Eye (tissue), 1 donor: Measurements from ENCODE around the gene STRIP1.
A peak's percentile ranks its signal among the peaks of the same experiment; 100 is the strongest.
"Not testable (repeated sequence)": the region's sequence is repeated elsewhere in the genome, so short reads cannot be mapped to it uniquely, and the experiment has no call there.

Experiments used
- DNase-seq: peaks from one replicate; pipeline ENCODE4 v3.0.0-alpha.2; 2015

STRIP1 gene

DNA sequence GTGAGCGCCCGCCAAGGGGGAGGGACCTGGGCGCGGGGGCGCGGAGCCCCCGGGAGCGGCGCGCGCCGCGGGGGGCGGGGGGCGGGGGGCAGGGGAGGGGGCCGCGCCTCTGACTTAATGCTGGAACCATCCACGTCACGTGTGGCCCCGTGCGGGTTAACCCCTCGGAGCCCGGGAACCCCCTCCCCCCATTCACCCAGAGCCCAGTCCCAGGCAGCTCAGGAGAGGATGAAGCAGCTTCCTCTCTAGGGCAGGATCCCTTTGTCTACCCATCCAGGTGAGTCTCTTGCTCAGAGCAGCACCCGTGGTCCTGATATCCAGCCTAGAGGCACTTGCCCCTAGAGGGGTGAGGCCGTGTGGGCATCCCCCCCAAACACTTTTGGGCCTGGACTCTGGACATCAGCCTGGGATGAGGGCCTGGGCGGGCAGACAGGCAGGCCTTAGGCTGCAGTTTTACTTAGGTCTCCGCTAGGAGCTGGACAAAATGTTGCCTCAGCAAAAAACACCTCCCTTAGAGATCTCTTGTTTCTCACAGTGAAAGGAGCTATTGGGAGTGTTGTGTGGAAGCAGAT, 36.3 kb downstream of the STRIP1 start, which contains the start of gene ALX3:
TSS of gene ALX3 (minus strand) at position 2 of the 572 bp plus-strand sequence. CDS start 60 bp downstream, outside the sequence.
- peak; percentile 51 for DNase-seq

DNA sequence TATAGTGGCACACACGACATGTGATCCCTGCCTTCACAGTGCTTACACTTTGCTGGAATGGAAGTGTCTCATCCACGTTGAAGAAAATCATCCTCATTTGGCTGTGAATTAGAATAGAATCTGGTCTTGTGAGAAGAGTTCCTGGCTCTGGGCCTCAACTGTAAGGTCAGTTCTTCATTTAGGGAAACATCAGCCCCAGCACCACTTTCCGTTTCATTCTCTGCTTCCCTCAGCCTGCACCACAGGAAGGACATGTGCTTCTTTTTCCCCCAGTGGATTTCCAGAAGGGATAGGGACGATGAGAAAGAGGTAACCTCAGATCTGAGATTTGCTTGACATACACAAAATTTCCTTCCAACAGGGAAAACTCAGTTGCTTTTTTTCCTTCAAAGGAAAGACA, 39.7 kb downstream of the STRIP1 start:
- no peak for DNase-seq

DNA sequence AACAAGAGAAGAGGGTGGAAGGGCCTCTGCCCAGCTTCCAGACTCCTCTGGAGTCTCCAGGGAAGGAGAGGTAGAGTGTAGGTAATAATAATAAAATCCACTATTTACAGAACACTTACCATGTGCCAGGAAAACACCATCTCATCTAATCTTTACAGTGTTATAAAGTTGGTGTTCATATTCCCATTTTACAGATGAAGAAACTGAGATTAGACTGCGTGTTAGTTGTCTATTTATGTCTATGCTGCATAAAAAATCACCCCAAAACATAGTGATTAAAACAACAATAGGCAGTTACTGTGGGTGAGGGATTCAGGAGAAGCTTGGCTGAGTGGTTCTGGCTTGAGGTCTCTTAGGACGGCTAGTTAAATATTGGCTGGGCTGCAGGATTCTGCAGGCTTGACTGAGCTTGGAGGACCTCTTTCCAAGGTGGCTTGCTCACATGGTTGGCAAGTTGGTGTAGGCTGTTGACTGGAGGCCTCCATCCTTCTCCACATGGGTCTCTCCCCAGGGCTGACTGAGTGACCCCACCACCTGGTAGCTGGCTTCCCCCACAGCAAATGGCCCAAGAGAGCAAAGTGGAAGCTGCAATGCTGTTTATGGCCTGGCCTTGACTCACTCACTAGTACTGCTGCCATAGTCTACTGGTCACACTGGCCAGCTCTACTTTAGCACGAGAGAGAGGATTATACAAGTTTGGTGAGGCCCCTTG, 42.5 kb downstream of the STRIP1 start:
- no peak for DNase-seq

DNA sequence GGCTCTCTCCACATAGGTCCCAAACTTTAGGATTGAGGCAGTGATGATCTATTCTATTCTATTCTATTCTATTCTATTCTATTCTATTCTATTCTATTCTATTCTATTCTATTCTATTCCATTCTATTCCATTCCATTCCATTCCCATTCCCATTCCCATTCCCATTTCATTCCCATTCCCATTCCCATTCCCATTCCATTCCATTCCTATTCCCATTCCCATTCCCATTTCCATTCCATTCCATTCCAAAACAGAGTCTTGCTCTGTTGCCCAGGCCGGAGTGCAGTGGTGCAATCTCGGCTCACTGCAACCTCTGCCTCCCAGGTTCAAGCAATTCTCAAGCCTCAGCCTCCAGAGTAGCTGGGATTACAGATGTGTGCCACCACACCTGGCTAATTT, 45.6 kb downstream of the STRIP1 start:
- DNase-seq, result not testable (repeated sequence)

DNA sequence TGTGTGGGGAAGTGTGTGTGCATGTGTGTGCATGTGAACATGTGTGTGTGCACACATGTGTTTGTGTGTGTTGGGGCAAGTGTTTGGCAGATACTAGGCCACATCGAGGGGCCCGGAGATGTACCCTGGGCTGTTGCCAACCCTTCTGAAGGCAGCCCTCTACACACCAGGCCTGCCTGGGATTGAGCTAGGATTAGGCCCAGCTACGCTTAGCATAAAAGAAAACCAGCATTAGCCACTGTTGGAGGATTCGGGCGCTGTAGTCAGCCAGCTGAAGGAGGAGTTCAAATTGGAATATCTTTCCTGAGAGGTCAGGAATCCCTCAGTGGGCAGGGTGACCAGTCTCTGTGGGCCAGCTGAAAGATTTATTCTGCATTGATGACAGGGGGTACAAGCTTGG, 46.6 kb downstream of the STRIP1 start:
- no peak for DNase-seq

DNA sequence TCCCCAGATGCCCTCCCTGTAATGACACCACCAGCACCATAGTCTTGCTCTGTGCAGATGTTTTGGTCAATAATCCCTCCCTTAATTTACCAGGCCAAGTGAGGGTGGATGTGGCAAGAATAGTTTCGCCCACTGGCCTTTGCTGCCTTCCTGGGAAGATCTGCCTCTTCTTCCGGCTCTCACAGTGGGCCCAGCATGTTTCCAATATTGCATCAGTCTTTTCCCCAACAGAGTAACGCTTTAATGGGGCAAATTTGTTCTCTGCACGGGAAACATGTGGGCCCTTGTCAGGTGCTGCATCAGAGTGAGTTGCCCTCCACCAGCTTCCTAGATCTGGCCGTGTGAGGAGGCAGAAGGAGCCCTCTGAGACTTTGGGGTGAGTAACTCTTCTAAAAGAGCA, 48.1 kb downstream of the STRIP1 start:
- no peak for DNase-seq

DNA sequence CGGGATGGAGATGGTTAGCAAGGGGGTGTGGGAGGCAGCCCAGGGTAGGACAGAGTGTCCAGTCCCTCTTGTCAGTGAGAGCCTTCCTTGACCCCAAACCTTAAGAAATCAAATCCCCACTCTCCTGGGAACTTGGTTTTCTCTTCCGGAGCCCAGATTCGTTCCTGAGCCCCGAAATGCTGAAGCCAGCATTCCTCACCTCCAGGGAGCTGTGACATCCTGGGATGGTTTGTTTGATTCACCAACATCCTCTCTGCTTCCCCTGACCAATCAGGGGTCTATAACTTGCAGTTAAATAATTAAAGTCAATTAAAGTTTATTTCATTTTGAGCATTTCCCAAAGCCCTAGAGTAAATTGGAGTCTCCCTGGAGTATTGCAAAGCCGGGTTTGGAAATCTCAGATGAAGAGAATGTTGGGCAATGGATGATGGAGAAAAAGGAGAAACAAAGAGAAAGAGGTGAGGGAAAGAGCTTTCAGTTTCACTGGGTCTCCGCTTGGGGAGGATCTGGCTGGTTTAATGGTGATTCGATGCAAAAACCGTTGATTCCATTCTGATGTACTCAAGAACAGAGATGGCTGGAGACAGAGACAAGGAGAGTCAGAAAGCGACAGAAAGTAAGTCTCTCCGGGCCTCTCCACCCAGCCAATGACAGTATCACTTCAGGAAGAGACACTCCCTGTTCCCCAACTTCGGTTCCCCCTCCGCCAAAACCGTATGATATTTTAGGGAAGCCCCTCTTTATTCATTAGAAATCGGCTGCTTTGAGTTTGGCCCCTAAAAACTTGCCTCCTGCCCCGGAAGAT, 48.8 kb downstream of the STRIP1 start:
- peak; percentile 71 for DNase-seq

DNA sequence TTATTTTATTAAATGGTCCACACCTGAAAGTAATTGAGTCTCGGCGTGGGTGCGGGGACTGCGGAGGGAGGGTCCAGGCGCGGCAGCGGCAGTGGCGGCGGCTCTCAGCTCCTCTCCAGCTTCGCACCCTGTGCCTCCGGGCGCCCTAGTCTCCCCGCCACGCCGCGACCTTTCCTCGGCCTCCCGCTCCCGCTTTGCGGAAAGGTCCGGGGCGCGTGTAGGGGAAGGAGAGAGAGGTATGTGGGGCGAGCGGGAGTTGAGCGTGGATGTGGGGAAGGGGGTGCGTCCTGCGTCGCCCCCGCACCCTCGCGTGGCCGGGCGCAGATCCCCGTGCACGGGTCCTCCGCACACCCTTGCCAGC, 49.4 kb downstream of the STRIP1 start:
- no peak for DNase-seq

DNA sequence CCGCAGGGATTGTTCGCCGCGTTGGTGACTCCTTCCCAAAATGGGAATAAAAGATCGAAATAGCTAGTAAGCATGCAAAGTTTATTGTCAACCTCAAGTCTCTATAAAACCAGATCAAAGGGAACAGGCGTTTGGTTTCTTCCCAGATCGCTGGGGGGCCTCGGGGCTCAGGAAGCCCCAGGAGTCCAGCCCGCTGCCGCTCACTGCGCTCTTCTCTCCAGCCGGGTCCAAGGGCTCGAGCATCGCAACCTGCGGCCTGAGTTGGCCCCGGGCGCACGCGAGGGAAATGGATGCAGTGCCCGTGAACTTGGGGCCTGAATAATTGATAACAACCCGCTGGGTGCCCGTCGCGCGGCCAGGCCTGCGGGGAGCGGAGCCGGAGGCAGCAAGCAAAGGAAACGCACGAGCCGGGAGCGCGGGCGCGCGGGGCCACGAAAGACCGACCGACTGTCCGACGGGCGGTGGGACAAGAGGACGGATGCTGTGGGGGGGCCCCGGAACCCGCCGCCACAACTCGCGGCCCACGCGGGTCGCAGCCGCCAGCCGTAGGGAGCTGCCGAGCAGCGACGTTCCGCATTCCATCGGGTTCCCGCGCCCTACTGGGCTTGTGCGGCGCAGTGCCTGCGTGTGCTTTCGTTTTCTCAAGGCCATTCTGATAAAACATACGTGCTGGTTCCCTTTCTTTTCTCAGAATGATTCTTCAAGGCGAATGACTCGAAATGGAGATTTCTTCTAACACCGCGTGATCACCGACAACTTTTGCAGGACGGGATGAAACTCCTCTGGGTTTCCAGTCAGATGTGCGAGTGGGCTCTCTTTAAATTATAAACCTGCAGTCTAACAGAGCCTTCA, 50.0 kb downstream of the STRIP1 start:
- DNase-seq, result peak; percentile 78

DNA sequence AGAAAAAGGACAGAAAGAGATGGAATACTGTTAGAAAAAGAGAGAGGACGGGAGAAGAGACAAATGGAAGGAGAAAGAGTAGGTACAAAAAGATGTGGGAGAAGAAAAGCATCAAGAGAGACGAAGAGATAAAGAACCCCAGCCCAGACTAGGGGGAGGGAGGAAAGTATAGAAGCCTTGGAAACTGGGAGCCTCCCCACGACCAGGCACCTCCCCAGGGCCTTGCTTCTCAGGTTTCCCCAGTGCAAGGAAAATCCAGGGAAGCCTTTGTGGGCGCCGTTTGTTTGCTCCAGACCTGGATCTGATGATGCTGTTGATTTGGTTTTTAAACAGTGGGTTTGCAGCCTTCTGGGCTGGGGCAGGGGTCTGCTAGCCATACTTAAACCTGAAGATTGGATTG, 51.2 kb downstream of the STRIP1 start:
- DNase-seq, result no peak

DNA sequence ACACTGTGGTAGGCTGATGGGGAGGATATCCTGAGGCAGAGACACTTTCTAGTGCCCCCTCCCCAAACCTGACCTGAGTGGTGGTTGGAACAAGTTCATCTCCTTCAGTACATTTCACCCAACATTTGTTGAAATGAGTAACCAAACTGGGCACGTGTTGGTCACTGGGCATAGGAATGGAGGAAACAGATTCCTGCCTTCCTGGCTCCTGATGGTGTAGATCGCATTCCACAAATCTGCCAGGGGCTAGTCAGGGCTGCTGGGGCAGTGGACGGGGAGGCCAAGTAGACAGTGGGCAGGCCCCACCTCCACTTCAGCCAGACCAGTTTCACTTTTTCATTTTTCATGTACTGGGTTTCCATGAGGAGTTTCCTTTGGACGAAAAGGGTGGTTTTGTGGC, 52.5 kb downstream of the STRIP1 start:
- no peak for DNase-seq

DNA sequence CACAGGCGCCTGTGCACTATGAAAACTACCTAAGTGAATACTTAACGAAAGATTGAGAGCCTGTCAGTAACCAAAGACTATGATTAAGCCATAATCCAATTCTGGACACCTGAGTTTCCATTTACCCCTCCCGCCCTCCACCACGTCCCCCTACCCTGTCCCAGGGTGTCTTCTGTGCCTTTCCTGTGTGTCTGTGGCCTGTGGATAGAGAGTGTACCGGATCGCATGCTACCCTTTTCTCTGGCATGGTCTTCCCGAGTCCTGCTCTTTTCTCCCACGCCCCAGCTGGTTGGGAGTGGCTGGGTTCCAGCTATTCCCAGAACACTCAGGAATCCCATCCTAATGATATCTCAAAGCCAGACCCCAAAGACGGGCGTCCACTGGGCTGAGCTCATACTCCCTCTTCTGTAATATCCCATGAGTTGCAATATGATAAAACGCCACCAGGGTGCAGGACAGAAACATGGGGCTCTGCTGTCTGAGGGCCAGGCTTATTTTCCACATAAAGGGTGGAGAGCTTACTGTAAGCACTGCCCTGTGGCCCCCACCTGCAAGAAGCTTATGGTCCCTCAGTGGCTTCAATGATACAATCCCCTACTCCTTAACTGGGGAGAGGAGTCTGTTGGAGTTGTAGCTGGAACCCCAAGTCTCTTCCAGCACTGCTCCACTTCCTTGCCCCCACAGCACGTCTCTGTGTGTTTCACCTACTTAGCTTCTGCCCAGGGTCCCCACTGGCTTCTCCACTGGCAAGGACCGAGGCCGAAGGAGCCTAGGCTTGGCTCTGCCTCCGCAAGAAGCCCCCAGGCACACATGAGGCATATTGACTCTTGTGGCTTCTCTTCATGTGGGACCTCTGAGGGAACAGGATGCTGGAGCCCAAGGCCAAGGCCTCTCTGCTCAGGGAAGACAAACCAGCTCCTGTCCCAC, 53.7 kb downstream of the STRIP1 start:
- peak; percentile 85 for DNase-seq

DNA sequence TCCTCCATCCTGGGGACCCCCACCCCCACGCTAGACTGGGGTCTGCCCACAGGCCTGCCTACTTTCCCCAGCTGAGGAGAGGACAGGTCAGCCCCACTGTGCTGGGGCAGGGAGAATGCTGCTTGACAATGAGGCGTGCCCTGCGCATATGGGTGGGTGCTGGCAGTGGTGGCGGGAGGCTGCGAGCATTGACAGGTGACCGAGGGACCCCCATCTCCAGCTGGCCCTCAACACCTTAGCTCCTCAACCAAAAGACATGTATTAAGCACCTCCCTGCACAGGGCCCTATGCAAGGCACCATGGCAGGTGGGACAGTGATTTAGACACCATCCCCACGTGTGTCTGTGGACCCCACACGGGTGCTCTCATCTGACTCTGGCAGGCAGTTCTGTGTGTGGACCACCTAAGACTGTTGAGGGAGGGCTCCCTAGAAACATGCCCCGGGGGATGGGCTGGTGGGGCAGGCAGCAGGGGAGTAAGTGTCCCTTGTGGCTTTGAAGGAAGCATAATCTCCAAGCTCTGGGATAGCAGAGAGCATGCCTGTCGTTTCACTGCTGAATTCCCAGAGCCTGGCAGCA, 54.4 kb downstream of the STRIP1 start:
- DNase-seq, result no peak

DNA sequence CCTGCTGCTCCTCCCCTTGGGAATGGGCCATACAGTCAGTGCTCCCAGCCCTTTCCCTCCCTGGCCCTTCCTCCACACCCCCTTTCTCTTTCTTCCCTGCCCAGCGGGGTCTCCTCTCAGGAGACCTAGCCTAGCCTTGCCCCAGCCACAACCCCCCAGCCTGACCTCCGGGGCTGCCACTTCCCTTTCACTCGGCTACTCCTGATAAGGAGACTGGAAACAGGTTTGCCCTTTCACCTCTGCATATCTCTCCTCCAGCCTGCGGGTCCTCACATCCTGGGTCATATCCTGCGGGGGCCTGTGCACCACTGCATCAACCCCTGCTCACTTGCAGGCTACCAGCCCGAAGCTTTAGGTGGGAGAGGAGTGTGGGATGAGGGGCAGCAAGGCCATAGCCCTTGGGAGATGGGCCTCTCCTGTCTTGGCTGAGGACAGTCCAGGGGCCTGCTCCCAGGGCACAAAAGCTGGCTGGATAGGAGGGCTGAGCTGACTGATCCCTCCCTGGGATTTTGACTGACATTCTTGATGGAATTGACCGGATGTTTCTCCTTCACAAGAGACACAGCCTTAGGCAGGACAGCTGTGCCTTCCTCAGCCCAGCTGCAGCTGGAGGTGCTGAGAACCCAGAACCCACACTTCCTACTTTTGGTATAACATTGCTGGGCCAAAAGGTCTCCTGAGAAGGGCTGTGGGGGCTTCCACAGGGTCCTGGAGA, 55.3 kb downstream of the STRIP1 start:
- peak; percentile 38 for DNase-seq

DNA sequence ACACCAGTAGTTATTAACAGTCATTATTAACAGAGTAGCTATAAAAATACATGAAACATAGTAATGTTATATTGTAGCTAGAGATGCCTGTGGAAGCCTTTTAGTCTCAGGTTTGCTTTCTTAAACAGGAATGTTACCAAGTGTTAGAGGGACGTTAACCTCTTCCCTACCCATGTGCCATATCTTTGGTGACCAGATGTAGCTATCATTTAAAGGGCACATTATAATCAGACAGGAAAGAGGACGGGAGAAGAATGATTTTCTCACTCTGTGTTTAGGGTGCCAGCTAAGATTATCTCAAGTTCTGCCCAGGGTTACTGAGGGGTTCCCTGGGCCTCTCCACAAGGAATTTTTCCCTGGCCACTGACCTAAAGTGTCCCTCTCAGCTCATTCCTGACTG, 57.0 kb downstream of the STRIP1 start:
- DNase-seq, result no peak

DNA sequence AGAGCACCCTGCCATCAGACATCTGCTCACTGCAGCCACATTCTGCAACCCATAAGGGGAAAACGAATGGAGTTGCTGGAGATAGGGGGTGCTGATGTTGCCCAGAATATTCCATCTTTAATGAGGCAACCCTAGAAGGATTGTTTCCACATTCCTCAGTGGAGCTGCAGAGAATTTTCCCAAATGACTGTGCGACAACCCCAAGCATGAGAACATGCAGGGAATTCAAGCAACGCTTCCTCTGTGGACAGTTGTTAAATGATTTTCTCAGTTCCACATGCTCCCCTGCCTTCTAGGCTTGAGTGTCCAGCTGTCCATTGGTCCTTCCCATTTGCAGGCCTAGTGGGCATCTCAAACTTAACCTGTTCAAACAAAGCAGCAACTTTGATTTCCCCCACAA, 57.4 kb downstream of the STRIP1 start:
- DNase-seq, result no peak

DNA sequence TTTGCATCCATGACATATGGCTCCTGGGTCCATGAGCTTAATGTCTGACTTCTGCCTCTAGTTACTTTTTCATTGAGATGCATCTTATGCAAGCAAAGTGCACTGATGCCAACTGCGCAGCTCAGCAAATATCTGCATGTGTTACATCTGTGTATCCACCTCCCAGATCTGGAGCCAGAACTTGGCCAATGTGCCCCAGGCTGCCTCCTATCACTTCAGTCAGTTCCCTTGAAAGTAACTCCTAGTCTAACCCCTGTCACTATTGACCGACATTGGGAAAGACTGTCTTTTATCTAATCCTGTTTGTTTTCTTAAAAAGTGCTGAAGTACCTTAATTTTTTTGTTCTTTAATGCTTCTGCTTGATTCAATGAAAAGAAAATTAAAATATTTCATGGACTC, 58.6 kb downstream of the STRIP1 start:
- DNase-seq, result no peak

DNA sequence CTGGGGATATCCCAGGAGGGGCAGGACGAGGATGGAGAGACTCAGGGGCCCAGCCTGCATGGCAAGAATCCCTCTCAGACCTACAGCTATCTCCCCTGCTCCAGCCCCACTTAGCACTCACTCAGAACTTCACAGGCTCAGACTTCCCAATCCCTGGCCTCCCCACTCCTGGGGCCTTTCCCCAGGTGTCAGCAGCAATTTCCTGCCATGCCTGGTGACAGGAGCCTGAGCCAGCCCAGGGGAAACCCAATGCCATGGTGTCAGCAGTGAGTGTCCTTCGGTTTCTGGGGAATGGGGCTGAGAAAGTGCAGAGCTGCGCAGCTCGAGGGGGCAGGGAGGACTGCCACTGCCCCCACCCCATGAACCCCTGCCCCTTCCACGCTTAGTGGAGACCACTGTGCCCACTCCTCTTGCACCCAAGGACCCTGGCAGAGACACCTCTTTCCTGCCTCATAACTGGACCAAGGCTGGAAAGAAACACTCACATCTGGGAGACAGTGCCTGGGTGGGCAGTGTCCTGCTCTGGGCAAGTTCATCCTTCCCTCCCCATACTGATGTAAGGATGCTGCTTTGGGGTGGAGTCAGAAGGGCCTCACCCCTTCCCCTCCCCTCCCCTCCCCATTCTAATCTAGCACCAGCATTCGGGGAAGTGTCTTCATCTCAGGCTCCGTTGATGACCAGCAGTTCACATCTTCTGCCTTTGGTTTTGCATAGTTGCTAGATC, 60.7 kb downstream of the STRIP1 start:
- DNase-seq, result no peak

DNA sequence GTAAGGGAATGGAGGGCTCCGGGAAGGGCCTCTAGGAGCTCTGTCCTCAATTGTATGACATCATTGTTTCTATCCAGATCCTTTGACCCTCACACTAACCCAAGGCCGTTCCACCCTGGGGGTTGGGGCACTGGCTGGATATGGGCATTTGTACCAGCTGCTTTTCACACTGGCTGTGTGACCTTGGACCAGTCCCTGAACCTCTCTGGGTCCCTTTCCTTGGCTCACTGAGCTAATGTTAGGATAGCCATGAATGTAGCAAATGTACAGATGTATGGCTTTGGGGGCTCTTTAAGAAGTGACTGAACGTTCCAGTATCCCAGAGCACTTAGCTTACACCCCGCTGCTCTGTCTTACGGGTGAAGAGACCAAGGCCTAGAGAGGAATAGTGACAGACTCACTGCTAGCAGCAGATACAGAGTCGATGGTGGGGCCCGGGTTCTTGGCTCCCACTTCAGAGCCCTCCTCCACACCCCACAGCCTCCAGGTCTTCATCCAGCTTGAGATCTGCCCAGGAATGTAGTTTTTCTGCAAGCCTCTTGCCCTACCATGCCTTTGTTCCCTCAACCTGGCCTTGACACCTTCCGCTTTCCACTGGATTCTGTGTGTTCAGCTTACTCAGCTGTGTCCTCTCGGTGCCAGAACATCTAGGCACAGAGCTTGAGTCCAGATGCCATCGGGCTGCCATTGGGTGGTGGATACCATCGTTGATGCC, 63.2 kb downstream of the STRIP1 start:
- DNase-seq, result no peak
